ENCODE data around the gene TNFRSF6B. TPM values are rescaled to one million over a fixed set of nuclear protein-coding genes. Genes with fewer than 3 reads are reported as not detected.

Gene TNFRSF6B
- total and polyA plus RNA-seq, 2 donors from 2014 or later, result 2.4 to 64.5 TPM

DNA sequence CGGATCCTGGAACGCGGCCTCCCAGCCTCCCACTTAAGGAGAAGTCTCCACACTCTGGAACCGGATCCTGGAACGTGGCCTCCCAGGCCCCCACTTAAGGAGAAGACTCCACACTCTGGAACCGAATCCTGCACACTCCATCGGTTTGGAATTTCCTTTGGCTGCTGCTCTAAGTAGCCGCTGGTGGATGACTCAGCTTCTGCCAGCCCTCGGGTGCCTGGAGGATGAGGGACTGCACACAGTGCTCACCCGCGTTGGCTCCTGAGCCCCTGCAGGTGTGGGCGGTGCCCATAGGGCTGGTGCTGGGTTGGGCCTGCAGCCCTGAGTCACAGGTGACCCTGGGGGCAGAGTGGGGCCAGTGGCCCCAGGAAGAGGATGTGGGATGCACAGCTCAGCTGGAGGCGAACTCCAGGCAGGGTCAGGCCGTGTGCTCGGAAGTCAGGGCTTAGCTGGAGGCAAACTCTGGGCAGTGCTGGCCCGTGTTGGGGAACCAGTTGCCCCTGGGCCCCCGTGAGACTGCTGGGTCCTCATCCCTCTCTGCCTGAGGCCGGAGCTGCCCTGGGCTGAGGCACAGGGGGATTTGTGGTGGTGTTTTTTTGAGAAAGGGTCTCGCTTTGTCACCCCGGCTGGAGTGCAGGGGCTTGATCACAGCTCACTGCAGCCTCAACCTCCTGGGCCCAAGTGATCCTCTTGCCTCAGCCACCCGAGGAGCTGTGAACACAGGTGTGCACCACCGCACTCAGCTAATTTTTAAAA is 13.9 kb upstream of the TNFRSF6B start:
- TF ChIP-seq, protein P1, sequence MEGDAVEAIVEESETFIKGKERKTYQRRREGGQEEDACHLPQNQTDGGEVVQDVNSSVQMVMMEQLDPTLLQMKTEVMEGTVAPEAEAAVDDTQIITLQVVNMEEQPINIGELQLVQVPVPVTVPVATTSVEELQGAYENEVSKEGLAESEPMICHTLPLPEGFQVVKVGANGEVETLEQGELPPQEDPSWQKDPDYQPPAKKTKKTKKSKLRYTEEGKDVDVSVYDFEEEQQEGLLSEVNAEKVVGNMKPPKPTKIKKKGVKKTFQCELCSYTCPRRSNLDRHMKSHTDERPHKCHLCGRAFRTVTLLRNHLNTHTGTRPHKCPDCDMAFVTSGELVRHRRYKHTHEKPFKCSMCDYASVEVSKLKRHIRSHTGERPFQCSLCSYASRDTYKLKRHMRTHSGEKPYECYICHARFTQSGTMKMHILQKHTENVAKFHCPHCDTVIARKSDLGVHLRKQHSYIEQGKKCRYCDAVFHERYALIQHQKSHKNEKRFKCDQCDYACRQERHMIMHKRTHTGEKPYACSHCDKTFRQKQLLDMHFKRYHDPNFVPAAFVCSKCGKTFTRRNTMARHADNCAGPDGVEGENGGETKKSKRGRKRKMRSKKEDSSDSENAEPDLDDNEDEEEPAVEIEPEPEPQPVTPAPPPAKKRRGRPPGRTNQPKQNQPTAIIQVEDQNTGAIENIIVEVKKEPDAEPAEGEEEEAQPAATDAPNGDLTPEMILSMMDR (IDR thresholded peaks at IDR 0.05; ENCODE audit: borderline replicate concordance, extremely low read depth, insufficient read depth), result no peak
- Histone ChIP-seq H3K4me3 (ENCODE audit: low read length in 3 of 3) (no peak overlapping the region), H3K9me3 (ENCODE audit: control insufficient read depth in 2 of 3, insufficient read depth in 1 of 3, low read length in 3 of 3) (no peaks in the 10 kb centered on the region), H3K4me1 (ENCODE audit: control insufficient read depth in 2 of 3, insufficient read depth in 2 of 3, low read depth in 1 of 3, low read length in 3 of 3) (peaks cover 0 to 30% (median 5%) of the 10 kb centered on the region in 3 donors), H3K27me3 (ENCODE audit: control insufficient read depth, insufficient read depth, low read length) (no peaks in the 10 kb centered on the region), H3K36me3 (ENCODE audit: control insufficient read depth in 2 of 3, insufficient read depth in 3 of 3, low read length in 3 of 3) (no peaks in the 10 kb centered on the region), H3K9ac (ENCODE audit: low read length in 3 of 3) (no peak overlapping the region), H3K27ac (ENCODE audit: low read depth in 2 of 2, low read length in 2 of 2) (peak overlapping the region; percentile 57 to 67)
- intact Hi-C loops (cut with DNase I), result no loop called here
- DNase-seq, result peak in 1 of 5 donors; percentile 98
- FAIRE-seq, result no peak

DNA sequence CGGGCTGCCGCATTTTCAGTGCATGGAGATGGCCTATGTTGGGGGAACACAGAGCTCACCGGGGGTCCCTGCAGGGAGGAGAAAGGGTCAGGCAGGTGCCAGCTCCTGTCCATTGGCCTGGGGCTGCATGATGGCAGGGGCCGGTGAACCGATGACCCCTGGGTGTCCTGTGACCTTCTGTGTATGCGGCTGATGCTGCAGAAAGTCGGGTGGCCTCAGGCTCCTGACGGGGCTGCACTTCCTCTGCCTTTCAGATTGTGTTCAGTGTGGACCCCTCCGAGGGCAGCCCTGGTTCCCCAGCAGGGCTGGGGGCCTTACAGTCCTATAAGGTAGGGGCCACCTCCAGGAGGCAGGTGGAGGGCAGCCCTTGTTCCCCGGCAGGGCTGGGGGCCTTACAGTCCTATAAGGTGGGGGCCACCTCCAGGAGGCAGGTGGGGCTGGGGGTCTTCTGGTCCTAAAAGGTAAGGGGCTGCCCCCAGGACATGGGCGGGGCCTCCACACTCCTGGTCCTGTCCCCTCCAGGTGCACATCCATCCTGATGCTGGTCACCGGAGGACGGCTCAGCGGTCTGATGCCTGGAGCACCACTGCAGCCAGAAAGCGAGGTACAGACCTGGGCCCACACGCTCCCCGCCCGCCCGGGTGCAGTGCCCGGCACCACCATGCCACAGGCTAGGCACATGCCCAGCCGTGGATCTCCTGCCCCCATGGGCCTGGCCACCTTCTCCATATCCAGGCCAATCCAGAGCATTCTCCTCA is 11.0 kb upstream of the TNFRSF6B start:
- FAIRE-seq (no peak), DNase-seq (peak in 1 of 5 donors; percentile 82)
- Histone ChIP-seq H3K27ac (ENCODE audit: low read depth in 2 of 2, low read length in 2 of 2) (peak overlapping the region; percentile 92), H3K4me1 (ENCODE audit: control insufficient read depth in 2 of 3, insufficient read depth in 2 of 3, low read depth in 1 of 3, low read length in 3 of 3) (peaks cover 0 to 32% (median 5%) of the 10 kb centered on the region in 3 donors), H3K36me3 (ENCODE audit: control insufficient read depth in 2 of 3, insufficient read depth in 3 of 3, low read length in 3 of 3) (no peaks in the 10 kb centered on the region), H3K9ac (ENCODE audit: low read length in 3 of 3) (no peak overlapping the region), H3K27me3 (ENCODE audit: control insufficient read depth, insufficient read depth, low read length) (no peaks in the 10 kb centered on the region), H3K9me3 (ENCODE audit: control insufficient read depth in 2 of 3, insufficient read depth in 1 of 3, low read length in 3 of 3) (no peaks in the 10 kb centered on the region), H3K4me3 (ENCODE audit: low read length in 3 of 3) (no peak overlapping the region)
- intact Hi-C loops (cut with DNase I), result no loop called here
- TF ChIP-seq, protein P1 (IDR thresholded peaks at IDR 0.05; ENCODE audit: borderline replicate concordance, extremely low read depth, insufficient read depth), result no peak

DNA sequence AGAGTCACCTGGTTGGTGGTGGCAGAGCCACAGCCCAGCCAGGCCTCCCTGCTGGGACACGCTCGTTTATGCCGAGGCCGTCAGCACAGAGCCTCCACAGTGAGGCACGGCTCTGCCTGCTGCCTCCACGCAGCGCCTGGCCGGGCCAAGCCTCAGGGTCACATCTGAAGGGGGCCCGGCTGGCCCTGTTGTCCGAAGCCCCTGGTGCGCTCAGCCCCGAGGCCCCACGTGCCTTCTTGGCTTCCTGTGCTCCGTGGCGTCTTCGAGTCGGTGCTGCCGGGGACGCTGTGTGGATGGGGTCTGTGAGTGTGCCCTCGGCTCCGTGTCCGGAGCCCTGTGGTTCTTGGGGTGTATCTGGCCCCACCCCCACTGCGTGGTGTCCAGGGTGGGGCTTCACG is 10.4 kb upstream of the TNFRSF6B start:
- H3K9me3 ChIP-seq (ENCODE audit: control insufficient read depth in 2 of 3, insufficient read depth in 1 of 3, low read length in 3 of 3), result no peaks in the 10 kb centered on the region
- peaks cover 0 to 32% (median 5%) of the 10 kb centered on the region in 3 donors for H3K4me1 ChIP-seq (ENCODE audit: control insufficient read depth in 2 of 3, insufficient read depth in 2 of 3, low read depth in 1 of 3, low read length in 3 of 3)
- DNase-seq, result no peak

More for the DNA sequence above, 10.4 kb upstream of the TNFRSF6B start:
- no peaks in the 10 kb centered on the region for H3K27me3 ChIP-seq (ENCODE audit: control insufficient read depth, insufficient read depth, low read length)
- H3K36me3 ChIP-seq (ENCODE audit: control insufficient read depth in 2 of 3, insufficient read depth in 3 of 3, low read length in 3 of 3), result no peaks in the 10 kb centered on the region
- H3K4me3 ChIP-seq (ENCODE audit: low read length in 3 of 3), result no peak overlapping the region
- peak overlapping the region; percentile 92 for H3K27ac ChIP-seq (ENCODE audit: low read depth in 2 of 2, low read length in 2 of 2)
- H3K9ac ChIP-seq (ENCODE audit: low read length in 3 of 3), result peak overlapping the region in 1 of 3 donors; percentile 7
- TF ChIP-seq, protein P1 (IDR thresholded peaks at IDR 0.05; ENCODE audit: borderline replicate concordance, extremely low read depth, insufficient read depth), result no peak
- intact Hi-C loops (cut with DNase I), result no loop called here
- no peak for FAIRE-seq
